ENCODE measurements around the gene PROZ. TPM values are rescaled to one million over a fixed set of nuclear protein-coding genes. Genes with fewer than 3 reads are reported as not detected.

The PROZ gene
- total RNA-seq, 1 experiment from 2014 or later: not detected

- CTCF ChIA-PET: no interaction called here
Observed at GRCh38 chr13:113118261-113119021, 40.0 kb upstream of the PROZ start.

More at GRCh38 chr13:113118261-113119021, 40.0 kb upstream of the PROZ start:
- RAD21 ChIA-PET (ENCODE audit: low non-redundant PET in 1 of 2, low total read pairs in 2 of 2, uncharacterized antibody in 2 of 2, unreplicated experiment in 2 of 2): no interaction called here
- BruUV-seq (replicated peaks): no TSS peak
- Histone ChIP-seq H3K27ac (ENCODE audit: low read depth, low read length) (no peak overlapping the region), H3K9ac (ENCODE audit: low read length) (no peak overlapping the region), H4K20me1 (ENCODE audit: insufficient read depth) (no peaks in the 10 kb centered on the region), H3K79me2 (ENCODE audit: insufficient read depth, low read length) (no peaks in the 10 kb centered on the region), H2AFZ (ENCODE audit: low read depth, low read length, poor library complexity, severe bottlenecking) (no peak overlapping the region), H3K4me1 (ENCODE audit: control insufficient read depth in 1 of 2, insufficient read depth in 2 of 2, low read length in 2 of 2) (peaks cover 4 to 21% of the 10 kb centered on the region in 2 experiments; a peak in 3 of 4 replicates), H3K4me2 (ENCODE audit: low read length) (no peak overlapping the region), H3K9me3 (ENCODE audit: control insufficient read depth in 1 of 2, insufficient read depth in 1 of 2, low read depth in 1 of 2, low read length in 2 of 2) (no peaks in the 10 kb centered on the region), H3K9me2 (ENCODE audit: insufficient read depth) (no peaks in the 10 kb centered on the region), H3K36me3 (ENCODE audit: control insufficient read depth in 1 of 2, insufficient read depth in 2 of 2, low read length in 2 of 2) (no peaks in the 10 kb centered on the region), H3K4me3 (replicated peaks in 1 of 2; ENCODE audit: low read depth in 1 of 2, low read length in 2 of 2) (no peak overlapping the region), H3K27me3 (ENCODE audit: insufficient read depth, low read length) (0 out of 2 replicates have a peak, but pooled peaks cover 4% of the 10 kb centered on the region)
- POLR2A ChIA-PET: no interaction called here
- no peak for DNase-seq (ENCODE audit: low read depth, low spot score)
- ATAC-seq: no peak
- intact Hi-C loops (cut with micrococcal nuclease): no loop called here
- TF ChIP-seq JUND (IDR thresholded peaks at IDR 0.05): no peak
- TF ChIP-seq ZFX (IDR thresholded peaks at IDR 0.05): no peak
- TF ChIP-seq RAD21 (IDR thresholded peaks at IDR 0.05; ENCODE audit: low read depth): no peak
- no peak for TF ChIP-seq CEBPB (IDR thresholded peaks at IDR 0.05; ENCODE audit: low read depth)
- no peak for TF ChIP-seq ELF1 (IDR thresholded peaks at IDR 0.05; ENCODE audit: borderline replicate concordance, low read depth)
- no peak for TF ChIP-seq SP1 (IDR thresholded peaks at IDR 0.05; ENCODE audit: low read depth)
- TF ChIP-seq MAX (IDR thresholded peaks at IDR 0.05): no peak
- TF ChIP-seq REST (IDR thresholded peaks at IDR 0.05; ENCODE audit: low read depth): no peak
- no peak for TF ChIP-seq ZBTB33 (IDR thresholded peaks at IDR 0.05; ENCODE audit: extremely low read depth, insufficient replicate concordance, low read length)
- no peak for TF ChIP-seq TCF7L2 (IDR thresholded peaks at IDR 0.05; ENCODE audit: borderline replicate concordance, extremely low read depth, insufficient read depth, insufficient read length)
- no peak for TF ChIP-seq SIN3A (IDR thresholded peaks at IDR 0.05; ENCODE audit: low read depth)
- TF ChIP-seq CBX3 (IDR thresholded peaks at IDR 0.05; ENCODE audit: low read depth): no peak
- TF ChIP-seq EGR1 (IDR thresholded peaks at IDR 0.05; ENCODE audit: low read depth): no peak
- TF ChIP-seq FOSL1 (IDR thresholded peaks at IDR 0.05; ENCODE audit: low read depth): no peak
- TF ChIP-seq SRF (IDR thresholded peaks at IDR 0.05; ENCODE audit: low read depth): no peak
- TF ChIP-seq POLR2AphosphoS5 (IDR thresholded peaks at IDR 0.05; ENCODE audit: low read depth, low read length): no peak
- TF ChIP-seq CTCF (IDR thresholded peaks at IDR 0.05 in 2 of 3, conservative IDR thresholded peaks at IDR 0.05 in 1 of 3; ENCODE audit: borderline replicate concordance in 1 of 3, insufficient read depth in 1 of 3, low read depth in 2 of 3, low read length in 2 of 3): no peak
- TF ChIP-seq EZH2 (IDR thresholded peaks at IDR 0.05): no peak
- no peak for TF ChIP-seq ATF3 (IDR thresholded peaks at IDR 0.05)

All from HCT116 (cell line).